Measurements from ENCODE around the gene UBQLN4.
"Not testable (repeated sequence)": the region's sequence is repeated elsewhere in the genome, so short reads cannot be mapped to it uniquely, and the experiment has no call there.

Gene UBQLN4

GRCh38 chr1:156071332-156071816 is 17.8 kb upstream of the UBQLN4 start:
- peaks cover 16% of the 10 kb centered on the region for H3K36me3 ChIP-seq (ENCODE audit: control insufficient read depth, insufficient read depth, low read length)
- peaks cover 33% of the 10 kb centered on the region for H3K4me1 ChIP-seq (ENCODE audit: control insufficient read depth, insufficient read depth, low read length)
- not testable (repeated sequence) for H3K9ac ChIP-seq (ENCODE audit: low read length); H3K27me3 ChIP-seq (ENCODE audit: control insufficient read depth, insufficient read depth, low read length); H3K9me3 ChIP-seq (ENCODE audit: control insufficient read depth, insufficient read depth, low read depth, low read length); H3K4me3 ChIP-seq (ENCODE audit: low read depth, low read length); H3K27ac ChIP-seq (ENCODE audit: low read depth, low read length)

- peaks cover 27% of the 10 kb centered on the region for H3K4me1 ChIP-seq (ENCODE audit: control insufficient read depth, insufficient read depth, low read length)
- H3K9ac ChIP-seq (ENCODE audit: low read length): no peak overlapping the region
- no peaks in the 10 kb centered on the region for H3K27me3 ChIP-seq (ENCODE audit: control insufficient read depth, insufficient read depth, low read length)
- H3K9me3 ChIP-seq (ENCODE audit: control insufficient read depth, insufficient read depth, low read depth, low read length): no peaks in the 10 kb centered on the region
- peaks cover 10% of the 10 kb centered on the region for H3K36me3 ChIP-seq (ENCODE audit: control insufficient read depth, insufficient read depth, low read length)
- H3K4me3 ChIP-seq (ENCODE audit: low read depth, low read length): no peak overlapping the region
- H3K27ac ChIP-seq (ENCODE audit: low read depth, low read length): no peak overlapping the region
Observed at GRCh38 chr1:156070548-156070947, 16.9 kb upstream of the UBQLN4 start.

GRCh38 chr1:156069490-156070455 is 16.2 kb upstream of the UBQLN4 start:
- H3K4me3 ChIP-seq (ENCODE audit: low read depth, low read length): no peak overlapping the region
- peaks cover 19% of the 10 kb centered on the region for H3K4me1 ChIP-seq (ENCODE audit: control insufficient read depth, insufficient read depth, low read length)
- H3K27ac ChIP-seq (ENCODE audit: low read depth, low read length): no peak overlapping the region
- no peaks in the 10 kb centered on the region for H3K9me3 ChIP-seq (ENCODE audit: control insufficient read depth, insufficient read depth, low read depth, low read length)
- no peak overlapping the region for H3K9ac ChIP-seq (ENCODE audit: low read length)
- H3K27me3 ChIP-seq (ENCODE audit: control insufficient read depth, insufficient read depth, low read length): no peaks in the 10 kb centered on the region
- peaks cover 10% of the 10 kb centered on the region for H3K36me3 ChIP-seq (ENCODE audit: control insufficient read depth, insufficient read depth, low read length)

GRCh38 chr1:156067262-156067661 is 13.7 kb upstream of the UBQLN4 start:
- Histone ChIP-seq H3K9me3 (ENCODE audit: control insufficient read depth, insufficient read depth, low read depth, low read length) (no peaks in the 10 kb centered on the region), H3K4me1 (ENCODE audit: control insufficient read depth, insufficient read depth, low read length) (peaks cover 11% of the 10 kb centered on the region), H3K36me3 (ENCODE audit: control insufficient read depth, insufficient read depth, low read length) (peaks cover 6% of the 10 kb centered on the region; the same call in 1 of the 2 replicates), H3K4me3 (ENCODE audit: low read depth, low read length) (no peak overlapping the region), H3K27ac (ENCODE audit: low read depth, low read length) (no peak overlapping the region), H3K27me3 (ENCODE audit: control insufficient read depth, insufficient read depth, low read length) (no peaks in the 10 kb centered on the region), H3K9ac (ENCODE audit: low read length) (no peak overlapping the region)

GRCh38 chr1:156065871-156066270 is 12.3 kb upstream of the UBQLN4 start:
- Histone ChIP-seq H3K9ac (ENCODE audit: low read length) (no peak overlapping the region), H3K4me1 (ENCODE audit: control insufficient read depth, insufficient read depth, low read length) (peaks cover 18% of the 10 kb centered on the region), H3K27ac (ENCODE audit: low read depth, low read length) (no peak overlapping the region), H3K9me3 (ENCODE audit: control insufficient read depth, insufficient read depth, low read depth, low read length) (no peaks in the 10 kb centered on the region), H3K4me3 (ENCODE audit: low read depth, low read length) (no peak overlapping the region), H3K36me3 (ENCODE audit: control insufficient read depth, insufficient read depth, low read length) (peaks cover 6% of the 10 kb centered on the region; the same call in 1 of the 2 replicates), H3K27me3 (ENCODE audit: control insufficient read depth, insufficient read depth, low read length) (no peaks in the 10 kb centered on the region)

GRCh38 chr1:156065212-156065611 is 11.6 kb upstream of the UBQLN4 start:
- H3K9me3 ChIP-seq (ENCODE audit: control insufficient read depth, insufficient read depth, low read depth, low read length): no peaks in the 10 kb centered on the region
- peaks cover 6% of the 10 kb centered on the region; the same call in 1 of the 2 replicates for H3K36me3 ChIP-seq (ENCODE audit: control insufficient read depth, insufficient read depth, low read length)
- H3K27me3 ChIP-seq (ENCODE audit: control insufficient read depth, insufficient read depth, low read length): no peaks in the 10 kb centered on the region
- H3K27ac ChIP-seq (ENCODE audit: low read depth, low read length): no peak overlapping the region
- H3K4me3 ChIP-seq (ENCODE audit: low read depth, low read length): no peak overlapping the region
- H3K4me1 ChIP-seq (ENCODE audit: control insufficient read depth, insufficient read depth, low read length): peaks cover 19% of the 10 kb centered on the region
- no peak overlapping the region for H3K9ac ChIP-seq (ENCODE audit: low read length)

GRCh38 chr1:156064615-156065014 is 11.0 kb upstream of the UBQLN4 start:
- Histone ChIP-seq H3K27ac (ENCODE audit: low read depth, low read length) (no peak overlapping the region), H3K9ac (ENCODE audit: low read length) (no peak overlapping the region), H3K4me1 (ENCODE audit: control insufficient read depth, insufficient read depth, low read length) (peaks cover 19% of the 10 kb centered on the region), H3K36me3 (ENCODE audit: control insufficient read depth, insufficient read depth, low read length) (peaks cover under 1% of the 10 kb centered on the region; the same call in 1 of the 2 replicates), H3K27me3 (ENCODE audit: control insufficient read depth, insufficient read depth, low read length) (no peaks in the 10 kb centered on the region), H3K4me3 (ENCODE audit: low read depth, low read length) (no peak overlapping the region), H3K9me3 (ENCODE audit: control insufficient read depth, insufficient read depth, low read depth, low read length) (no peaks in the 10 kb centered on the region)

GRCh38 chr1:156063997-156064285 is 10.3 kb upstream of the UBQLN4 start:
- H3K9me3 ChIP-seq (ENCODE audit: control insufficient read depth, insufficient read depth, low read depth, low read length): no peaks in the 10 kb centered on the region
- H3K27me3 ChIP-seq (ENCODE audit: control insufficient read depth, insufficient read depth, low read length): no peaks in the 10 kb centered on the region
- peaks cover 19% of the 10 kb centered on the region for H3K4me1 ChIP-seq (ENCODE audit: control insufficient read depth, insufficient read depth, low read length)
- H3K36me3 ChIP-seq (ENCODE audit: control insufficient read depth, insufficient read depth, low read length): no peaks in the 10 kb centered on the region
- no peak overlapping the region for H3K9ac ChIP-seq (ENCODE audit: low read length)
- no peak overlapping the region for H3K4me3 ChIP-seq (ENCODE audit: low read depth, low read length)
- no peak overlapping the region for H3K27ac ChIP-seq (ENCODE audit: low read depth, low read length)

DNA sequence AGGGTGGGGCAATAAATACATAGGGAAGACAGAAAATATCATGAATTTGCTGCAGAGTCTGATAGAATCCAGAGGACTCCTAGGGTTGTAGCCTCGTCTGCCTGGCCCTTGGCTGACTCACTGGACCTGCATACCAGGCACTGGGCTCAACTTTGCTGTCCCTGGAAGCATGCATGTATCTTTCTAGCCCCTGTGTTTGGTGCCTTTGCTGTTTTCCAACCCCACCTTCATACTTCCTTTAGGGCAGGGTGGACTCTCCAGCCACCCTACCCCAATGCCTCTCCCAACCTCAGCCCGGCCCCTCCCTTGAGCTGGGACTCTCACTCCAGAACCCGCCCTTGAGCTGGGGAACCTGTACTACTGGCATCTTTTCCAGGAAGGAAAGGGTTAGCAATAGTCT is 8.6 kb upstream of the UBQLN4 start:
- Histone ChIP-seq H3K4me3 (ENCODE audit: low read depth, low read length) (peak overlapping the region; percentile 14), H3K9ac (ENCODE audit: low read length) (no peak overlapping the region)

GRCh38 chr1:156060937-156061636 is 7.5 kb upstream of the UBQLN4 start, which contains the start of gene RAB25:
TSS of gene RAB25 (plus strand) at chr1:156061160. CDS start at chr1:156061401, 241 bp downstream.
- Histone ChIP-seq H3K36me3 (ENCODE audit: control insufficient read depth, insufficient read depth, low read length) (peaks cover 13% of the 10 kb centered on the region), H3K9me3 (ENCODE audit: control insufficient read depth, insufficient read depth, low read depth, low read length) (no peaks in the 10 kb centered on the region), H3K27me3 (ENCODE audit: control insufficient read depth, insufficient read depth, low read length) (no peaks in the 10 kb centered on the region), H3K4me1 (ENCODE audit: control insufficient read depth, insufficient read depth, low read length) (peaks cover 18% of the 10 kb centered on the region), H3K4me3 (ENCODE audit: low read depth, low read length) (peak within 1 kb of the TSS; percentile 73), H3K9ac (ENCODE audit: low read length) (peak within 1 kb of the TSS; percentile 84), H3K27ac (ENCODE audit: low read depth, low read length) (peak within 1 kb of the TSS; percentile 80)

More for the DNA sequence above, 8.6 kb upstream of the UBQLN4 start:
- peaks cover 19% of the 10 kb centered on the region for H3K4me1 ChIP-seq (ENCODE audit: control insufficient read depth, insufficient read depth, low read length)
- H3K9me3 ChIP-seq (ENCODE audit: control insufficient read depth, insufficient read depth, low read depth, low read length): no peaks in the 10 kb centered on the region
- H3K27me3 ChIP-seq (ENCODE audit: control insufficient read depth, insufficient read depth, low read length): no peaks in the 10 kb centered on the region
- H3K27ac ChIP-seq (ENCODE audit: low read depth, low read length): no peak overlapping the region
- H3K36me3 ChIP-seq (ENCODE audit: control insufficient read depth, insufficient read depth, low read length): peaks cover 8% of the 10 kb centered on the region

DNA sequence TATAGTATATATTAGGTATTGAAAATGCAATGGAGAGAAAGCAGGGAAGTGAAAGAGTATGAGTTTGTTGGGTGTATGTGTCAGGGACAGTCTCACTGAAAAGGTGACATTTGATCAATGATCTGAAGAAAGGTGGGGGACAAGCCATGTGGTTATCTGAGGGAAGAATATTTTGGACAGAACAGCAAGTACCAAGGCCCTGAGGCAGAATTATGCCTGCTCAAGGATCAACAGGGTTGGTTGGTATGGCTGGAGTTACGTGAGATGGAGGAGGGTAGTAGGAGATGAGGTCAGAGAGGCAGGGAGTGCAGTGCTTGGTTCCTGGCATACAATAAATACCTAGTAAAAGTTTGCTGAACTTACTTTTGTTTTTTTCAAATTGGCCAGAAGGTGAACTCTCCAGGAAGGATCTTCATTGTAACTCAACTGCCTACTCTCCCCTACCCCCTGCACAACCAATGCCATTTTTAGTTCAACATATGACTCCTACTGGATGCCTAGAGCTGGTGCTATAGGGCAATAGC is 2.8 kb upstream of the UBQLN4 start:
- no peak overlapping the region for H3K27ac ChIP-seq (ENCODE audit: low read depth, low read length)
- peaks cover 4% of the 10 kb centered on the region for H3K4me1 ChIP-seq (ENCODE audit: control insufficient read depth, insufficient read depth, low read length)
- no peak overlapping the region for H3K9ac ChIP-seq (ENCODE audit: low read length)
- peaks cover 13% of the 10 kb centered on the region for H3K36me3 ChIP-seq (ENCODE audit: control insufficient read depth, insufficient read depth, low read length)
- H3K9me3 ChIP-seq (ENCODE audit: control insufficient read depth, insufficient read depth, low read depth, low read length): no peaks in the 10 kb centered on the region
- H3K4me3 ChIP-seq (ENCODE audit: low read depth, low read length): no peak overlapping the region
- H3K27me3 ChIP-seq (ENCODE audit: control insufficient read depth, insufficient read depth, low read length): no peaks in the 10 kb centered on the region

Measured in HUES6 (cell line).